A673 (cell line): ENCODE data around the gene RHOBTB1. TPM values are rescaled to one million over a fixed set of nuclear protein-coding genes. Genes with fewer than 3 reads are reported as not detected.

ENCODE experiments used
- BruUV-seq: library from RNA; stranded (reverse); fragments of 400-500 nt; replicated peaks from 2 replicates; lab custom pipeline; 2021; lab: Mats Ljungman, UMichigan
- CTCF ChIA-PET: fragments of 300-600 bp; sonication (Branson Sonifier 250); formaldehyde crosslinking; loops from one replicate; lab custom pipeline; 2022; ENCODE audit warnings: antibody characterized with exemption; lab: Charles Lee
- POLR2A ChIA-PET: fragments of 300-600 bp; sonication (Branson Sonifier 250); formaldehyde crosslinking; loops from one replicate; lab custom pipeline; 2022; ENCODE audit warnings: antibody characterized with exemption; ENCODE audit not compliant: low non-redundant PET; lab: Charles Lee
- DNase-seq: peaks from one replicate; pipeline ENCODE4 v3.0.0-alpha.2; 2015; ENCODE audit warnings: low spot score
- H3K27ac ChIP-seq: fragments of 200-600 bp; sonication (generic); 2 replicates; pipeline ENCODE4 v1.5.1; 2016; ENCODE audit warnings: mixed run types, low read depth, mild to moderate bottlenecking, mixed read lengths, antibody characterized with exemption, low read length; ENCODE audit not compliant: poor library complexity, severe bottlenecking
- H3K27me3 ChIP-seq: fragments of 200-600 bp; sonication (generic); replicated peaks from 2 replicates; pipeline ENCODE4 v1.6.1; 2017; ENCODE audit warnings: mixed run types, low read depth, mild to moderate bottlenecking, mixed read lengths, antibody characterized with exemption, low read length; ENCODE audit not compliant: insufficient read depth, poor library complexity
- H3K36me3 ChIP-seq: fragments of 200-600 bp; sonication (generic); 2 replicates; pipeline ENCODE4 v1.6.1; 2016; ENCODE audit warnings: mixed run types, mild to moderate bottlenecking, mixed read lengths, antibody characterized with exemption, low read length; ENCODE audit not compliant: insufficient read depth, poor library complexity, severe bottlenecking
- H3K4me1 ChIP-seq: fragments of 200-600 bp; sonication (generic); 2 replicates; pipeline ENCODE4 v1.6.1; 2017; ENCODE audit warnings: mixed run types, mild to moderate bottlenecking, mixed read lengths, antibody characterized with exemption, low read length; ENCODE audit not compliant: insufficient read depth, poor library complexity, severe bottlenecking
- H3K4me3 ChIP-seq: fragments of 200-600 bp; sonication (generic); 2 replicates; pipeline ENCODE4 v1.5.1; 2016; ENCODE audit warnings: low read depth, mixed run types, mild to moderate bottlenecking, mixed read lengths, low read length; ENCODE audit not compliant: poor library complexity, severe bottlenecking
- H3K9me3 ChIP-seq: fragments of 200-600 bp; sonication (generic); 2 replicates; pipeline ENCODE4 v1.6.1; 2016; ENCODE audit warnings: mixed run types, low read depth, mild to moderate bottlenecking, mixed read lengths, antibody characterized with exemption, low read length; ENCODE audit not compliant: poor library complexity, severe bottlenecking
- CTCF ChIP-seq: fragments of 300-800, 200-600 bp; sonication (generic); conservative IDR thresholded peaks from 2 replicates; pipeline ENCODE4 v1.5.1; 2017; ENCODE audit warnings: low read depth, mild to moderate bottlenecking, antibody characterized with exemption, low read length, moderate library complexity, mixed read lengths
- EZH2 ChIP-seq: fragments of 200-600 bp; sonication (generic); IDR thresholded peaks from 2 replicates; pipeline ENCODE4 v1.6.1; 2017; ENCODE audit warnings: borderline replicate concordance, low read depth, mild to moderate bottlenecking, mixed read lengths, antibody characterized with exemption, low read length; ENCODE audit not compliant: poor library complexity, severe bottlenecking
- intact Hi-C: fragments of 100-400 bp; cut with micrococcal nuclease; formaldehyde crosslinking; loops from one replicate; pipeline ENCODE4 v1.10.0; 2022; ENCODE audit not compliant: unreplicated experiment
- total RNA-seq: library from RNA; stranded (reverse); gene quantifications from 2 replicates; pipeline ENCODE4 v1.2.3, GENCODE V29; 2021

RHOBTB1 gene
- total RNA-seq, 1 experiment from 2014 or later = 5.2 TPM

DNA sequence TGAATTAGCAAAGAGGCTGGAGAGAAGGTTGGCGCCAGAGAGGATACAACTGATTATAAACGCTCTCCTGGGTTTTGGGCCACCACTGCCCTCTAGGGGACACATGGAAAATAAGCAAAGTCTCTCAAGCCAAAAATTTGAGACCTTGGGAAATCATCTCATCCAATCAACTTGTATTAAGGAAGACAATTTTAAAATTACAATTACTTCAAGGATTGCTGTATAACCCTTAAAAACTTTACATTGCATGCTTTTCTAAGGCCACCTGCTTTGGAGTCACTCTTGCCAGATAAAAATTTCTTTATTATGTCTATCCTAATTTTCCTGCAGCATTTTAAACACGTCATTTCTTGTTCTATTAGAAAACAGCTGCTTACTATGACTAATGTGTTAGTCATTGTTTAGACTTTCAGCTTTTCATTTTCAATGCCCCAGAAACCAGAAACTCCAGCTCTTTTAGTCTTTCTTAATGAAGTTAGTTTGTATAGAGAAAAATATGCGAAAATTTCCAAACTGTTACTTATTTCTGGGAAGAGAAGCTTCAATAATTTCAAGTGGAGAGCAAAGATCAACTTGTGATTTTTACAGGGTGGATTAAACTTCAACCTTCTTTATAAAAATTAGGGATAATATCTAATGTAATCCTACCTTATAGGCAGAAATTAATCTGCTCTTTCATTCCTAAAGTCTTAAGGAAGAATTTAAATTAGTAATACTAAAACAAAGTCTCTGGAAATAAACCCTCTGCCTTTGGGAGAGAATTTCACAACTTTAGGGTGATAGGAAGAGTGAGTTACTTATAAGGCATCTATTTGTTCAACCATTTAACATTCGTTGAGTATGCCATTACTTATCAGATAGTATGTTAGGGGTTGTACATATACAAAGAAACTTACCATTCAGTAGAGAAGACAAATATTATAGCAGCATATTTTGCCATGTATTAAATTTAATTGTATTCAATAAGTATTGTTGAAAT lies 20.6 kb upstream of the RHOBTB1 start:
- ChIA-PET CTCF (no interaction called here), POLR2A (no interaction called here)
- no peak overlapping the region for H3K27ac ChIP-seq
- intact Hi-C loops = loop anchor here (2.0 to 5.0 kb wide), 2 partner anchors 148 to 318 kb away; no protein-coding TSS in a partner anchor
- no peaks in the 10 kb centered on the region for H3K9me3 ChIP-seq
- no peaks in the 10 kb centered on the region for H3K27me3 ChIP-seq
- peak; percentile 90 for DNase-seq
- H3K4me3 ChIP-seq = no peak overlapping the region
- no TSS peak for BruUV-seq
- TF ChIP-seq CTCF (peak; percentile 82), EZH2 (no peak)
- no peaks in the 10 kb centered on the region for H3K36me3 ChIP-seq
- H3K4me1 ChIP-seq = peaks cover 13% of the 10 kb centered on the region

DNA sequence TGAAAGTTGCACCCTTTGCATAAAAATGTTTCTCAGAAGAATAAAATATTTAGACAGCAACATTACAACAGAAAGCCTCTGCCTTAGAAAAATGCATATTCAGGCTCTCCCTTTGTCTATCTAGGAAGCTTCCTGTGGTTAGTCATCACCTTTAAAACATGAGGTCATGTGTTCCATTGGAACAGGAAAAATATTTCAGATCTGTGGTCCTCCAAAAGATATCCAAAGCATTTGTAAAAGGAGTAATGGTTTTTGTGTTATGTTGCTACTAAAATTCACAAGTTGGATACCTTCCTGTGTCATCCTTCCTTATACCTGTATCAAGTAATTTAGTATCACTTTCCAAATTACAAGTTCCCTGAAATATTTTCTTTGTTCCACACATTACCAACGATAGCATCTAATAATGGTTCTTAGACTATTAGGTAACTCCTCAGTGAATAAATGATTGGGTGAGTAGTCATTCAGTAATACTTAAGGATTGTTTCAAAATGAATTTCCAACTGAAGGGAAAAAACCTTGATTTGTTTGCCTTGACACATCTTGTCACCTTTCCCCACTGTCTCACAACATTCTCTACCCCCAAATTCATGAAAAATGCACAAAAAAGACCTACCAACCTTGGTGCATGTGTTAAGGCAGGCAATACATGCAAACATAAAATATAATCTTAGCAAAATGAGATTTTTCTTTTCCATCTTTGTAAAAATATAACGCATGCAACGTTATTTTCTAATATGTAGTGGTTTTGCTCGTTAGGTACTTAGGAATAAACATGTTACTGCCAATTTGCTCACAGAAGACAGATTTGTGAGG lies 19.7 kb upstream of the RHOBTB1 start:
- POLR2A ChIA-PET = no interaction called here
- Histone ChIP-seq H3K9me3 (no peaks in the 10 kb centered on the region), H3K36me3 (no peaks in the 10 kb centered on the region), H3K4me1 (peaks cover 13% of the 10 kb centered on the region), H3K27me3 (no peaks in the 10 kb centered on the region), H3K27ac (no peak overlapping the region), H3K4me3 (no peak overlapping the region)
- BruUV-seq = no TSS peak
- intact Hi-C loops = loop anchor here (2.0 to 5.0 kb wide), 2 partner anchors 147 to 319 kb away; no protein-coding TSS in a partner anchor
- TF ChIP-seq CTCF (no peak), EZH2 (no peak)
- DNase-seq = peak; percentile 23
- CTCF ChIA-PET = no interaction called here

GRCh38 chr10:60962946-60963345 lies 19.0 kb upstream of the RHOBTB1 start:
- BruUV-seq = no TSS peak
- no peak for DNase-seq
- Histone ChIP-seq H3K36me3 (no peaks in the 10 kb centered on the region), H3K4me3 (no peak overlapping the region), H3K4me1 (peaks cover 13% of the 10 kb centered on the region), H3K27ac (no peak overlapping the region), H3K9me3 (no peaks in the 10 kb centered on the region), H3K27me3 (no peaks in the 10 kb centered on the region)
- intact Hi-C loops = loop anchor here (5.0 kb wide), 1 partner anchor 319 kb away; no protein-coding TSS in a partner anchor
- ChIA-PET POLR2A (no interaction called here), CTCF (no interaction called here)
- TF ChIP-seq CTCF (no peak), EZH2 (no peak)
